Sigmoid colon (tissue), 7 donors: ENCODE results near the gene AHCYL2. TPM values are rescaled to one million over a fixed set of nuclear protein-coding genes. Genes with fewer than 3 reads are reported as not detected.

Experiments
- DNase-seq: peaks from one replicate; pipeline ENCODE4 v3.0.0-alpha.2; 2019
- H3K27ac ChIP-seq, 4 donors: fragments of 200-600 bp; sonication (generic); one replicate each; pipeline ENCODE4 v1.5.1; 2016 to 2019; ENCODE audit warnings: mild to moderate bottlenecking in 1 of 4
- H3K27me3 ChIP-seq, 3 donors: fragments of 200-600 bp; sonication (generic); one replicate each; pipeline ENCODE4 v1.5.1; 2019; ENCODE audit warnings: mild to moderate bottlenecking in 1 of 3
- H3K36me3 ChIP-seq, 4 donors: fragments of 200-600 bp; sonication (generic); one replicate each; pipeline ENCODE4 v1.5.1; 2016 to 2019
- H3K4me1 ChIP-seq, 4 donors: fragments of 200-600 bp; sonication (generic); one replicate each; pipeline ENCODE4 v1.5.1; 2017 to 2019
- H3K4me3 ChIP-seq, 4 donors: fragments of 200-600 bp; sonication (generic); one replicate each; pipeline ENCODE4 v1.5.1; 2017 to 2019; ENCODE audit warnings: mild to moderate bottlenecking in 2 of 4, moderate library complexity in 1 of 4
- H3K9me3 ChIP-seq, 4 donors: fragments of 200-600 bp in 3 of 4; sonication (generic) in 3 of 4; one replicate each; pipeline versions ENCODE4 v1.5.1 to v1.6.1; 2013 to 2019
- EP300 ChIP-seq, 4 donors: sonication (generic); formaldehyde crosslinking; IDR thresholded peaks; one replicate each; pipeline ENCODE4 v1.6.1; 2017; ENCODE audit warnings: antibody characterized with exemption in 4 of 4
- POLR2A ChIP-seq, 2 donors: fragments of 450-650 bp; IDR thresholded peaks; one replicate each; pipeline ENCODE4 v1.6.1; 2016; ENCODE audit warnings: antibody characterized with exemption in 2 of 2, mild to moderate bottlenecking in 2 of 2, moderate library complexity in 2 of 2
- POLR2AphosphoS5 ChIP-seq, 4 donors: sonication (generic); formaldehyde crosslinking; IDR thresholded peaks; one replicate each; pipeline ENCODE4 v1.6.1; 2017; ENCODE audit warnings: antibody characterized with exemption in 4 of 4
- WGBS, 2 donors: extraction: QIAGEN DNeasy Blood & Tissue Kit; methylation state at CpG; one replicate each; pipeline ENCODE4 v1.1.7; 2013; 5-methylcytosine and 5-hydroxymethylcytosine counted together
- intact Hi-C: fragments of 100-400 bp; cut with DNase I; formaldehyde crosslinking; loops from one replicate; pipeline ENCODE4 v1.15.1; 2023
- polyA plus RNA-seq, 3 donors: library from polyadenylated mRNA; stranded (reverse); fragments of 200-250 nt; gene quantifications; one replicate each; pipeline ENCODE4 v1.2.3, GENCODE V29; 2013
- total RNA-seq, 4 donors: library from RNA; depleted of rRNA; stranded (reverse); fragments of >200 nt; gene quantifications; one replicate each; pipeline ENCODE4 v1.1.0, GENCODE V29; 2016
- TF ChIP-seq, protein P1 (sequence below), 4 experiments: fragments of 450-650 bp in 3 of 4; fragments of 200-600 bp in 1 of 4; IDR thresholded peaks; one replicate each; pipeline ENCODE4 v1.5.1; 2016 to 2019; ENCODE audit warnings: antibody characterized with exemption in 4 of 4, mild to moderate bottlenecking in 3 of 4, moderate library complexity in 2 of 4
- donor health status: healthy with polysubstance abuse.
- donor health status: Bipolar disorder and iron deficiency.
- donor health status: healthy.

AHCYL2 gene
- total and polyA plus RNA-seq, 7 donors, result 12.5 to 219 (median 16.8) TPM

DNA sequence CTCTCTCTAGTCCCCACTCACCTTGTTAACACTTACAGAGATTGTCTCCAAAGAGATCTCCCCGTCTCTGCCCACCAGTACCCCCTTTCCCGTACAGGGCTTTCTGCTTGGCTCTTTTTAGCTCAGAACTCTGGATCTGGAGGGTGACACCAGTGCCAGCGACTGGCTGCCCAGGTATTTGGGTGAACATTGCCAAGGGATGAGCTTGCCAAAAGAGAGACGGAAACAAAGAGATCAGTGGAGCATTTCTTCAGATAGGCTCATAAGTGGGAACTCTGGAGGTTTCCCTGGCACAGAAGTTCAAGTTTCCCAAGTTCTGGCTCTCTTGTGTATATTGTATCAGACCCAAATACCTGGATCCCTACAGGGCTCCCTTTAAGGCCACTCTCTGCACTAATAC lies 239.4 kb downstream of the AHCYL2 start:
- DNase-seq, result no peak
- H3K4me3 ChIP-seq, result no peak overlapping the region
- no peaks in the 10 kb centered on the region for H3K4me1 ChIP-seq
- TF ChIP-seq POLR2A (IDR thresholded peaks at IDR 0.05) (no peak), POLR2AphosphoS5 (IDR thresholded peaks at IDR 0.05) (no peak), EP300 (IDR thresholded peaks at IDR 0.05) (no peak)
- TF ChIP-seq, protein P1, sequence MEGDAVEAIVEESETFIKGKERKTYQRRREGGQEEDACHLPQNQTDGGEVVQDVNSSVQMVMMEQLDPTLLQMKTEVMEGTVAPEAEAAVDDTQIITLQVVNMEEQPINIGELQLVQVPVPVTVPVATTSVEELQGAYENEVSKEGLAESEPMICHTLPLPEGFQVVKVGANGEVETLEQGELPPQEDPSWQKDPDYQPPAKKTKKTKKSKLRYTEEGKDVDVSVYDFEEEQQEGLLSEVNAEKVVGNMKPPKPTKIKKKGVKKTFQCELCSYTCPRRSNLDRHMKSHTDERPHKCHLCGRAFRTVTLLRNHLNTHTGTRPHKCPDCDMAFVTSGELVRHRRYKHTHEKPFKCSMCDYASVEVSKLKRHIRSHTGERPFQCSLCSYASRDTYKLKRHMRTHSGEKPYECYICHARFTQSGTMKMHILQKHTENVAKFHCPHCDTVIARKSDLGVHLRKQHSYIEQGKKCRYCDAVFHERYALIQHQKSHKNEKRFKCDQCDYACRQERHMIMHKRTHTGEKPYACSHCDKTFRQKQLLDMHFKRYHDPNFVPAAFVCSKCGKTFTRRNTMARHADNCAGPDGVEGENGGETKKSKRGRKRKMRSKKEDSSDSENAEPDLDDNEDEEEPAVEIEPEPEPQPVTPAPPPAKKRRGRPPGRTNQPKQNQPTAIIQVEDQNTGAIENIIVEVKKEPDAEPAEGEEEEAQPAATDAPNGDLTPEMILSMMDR (IDR thresholded peaks at IDR 0.05), result no peak
- intact Hi-C loops, result no loop called here
- 96 to 97% methylated on average over 4 of the region's 4 CpGs for WGBS, 2 donors
- H3K36me3 ChIP-seq, result no peaks in the 10 kb centered on the region
- H3K27me3 ChIP-seq, result no peaks in the 10 kb centered on the region
- H3K9me3 ChIP-seq, result no peaks in the 10 kb centered on the region
- no peak overlapping the region for H3K27ac ChIP-seq

DNA sequence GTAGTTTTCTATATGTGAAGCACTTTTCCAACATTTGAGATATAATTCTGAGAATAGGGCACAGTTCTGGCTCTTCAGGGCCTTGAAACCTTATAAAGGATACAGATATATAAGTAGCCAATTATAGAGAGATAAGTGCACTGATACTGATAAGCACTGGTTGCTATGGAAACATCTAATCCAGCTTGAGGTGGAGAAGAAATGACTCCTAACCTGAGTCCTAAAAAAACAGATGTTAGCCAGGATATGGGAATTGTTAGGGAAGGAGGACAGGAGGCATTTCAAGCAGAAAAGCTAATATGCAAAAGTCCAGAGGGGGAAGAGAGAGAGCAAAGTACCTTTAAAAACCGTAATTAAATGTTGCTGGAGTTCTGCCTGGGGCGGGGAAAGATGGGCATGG lies 240.2 kb downstream of the AHCYL2 start:
- H3K9me3 ChIP-seq, result no peaks in the 10 kb centered on the region
- DNase-seq, result no peak
- H3K4me1 ChIP-seq, result no peaks in the 10 kb centered on the region
- WGBS, 2 donors, result 28 to 73% methylated on average over 2 of the region's 2 CpGs
- no peaks in the 10 kb centered on the region for H3K36me3 ChIP-seq
- intact Hi-C loops, result no loop called here
- no peaks in the 10 kb centered on the region for H3K27me3 ChIP-seq
- TF ChIP-seq EP300 (IDR thresholded peaks at IDR 0.05) (no peak), POLR2A (IDR thresholded peaks at IDR 0.05) (no peak), POLR2AphosphoS5 (IDR thresholded peaks at IDR 0.05) (no peak)
- TF ChIP-seq, protein P1 (IDR thresholded peaks at IDR 0.05), result no peak
- no peak overlapping the region for H3K27ac ChIP-seq
- no peak overlapping the region for H3K4me3 ChIP-seq

DNA sequence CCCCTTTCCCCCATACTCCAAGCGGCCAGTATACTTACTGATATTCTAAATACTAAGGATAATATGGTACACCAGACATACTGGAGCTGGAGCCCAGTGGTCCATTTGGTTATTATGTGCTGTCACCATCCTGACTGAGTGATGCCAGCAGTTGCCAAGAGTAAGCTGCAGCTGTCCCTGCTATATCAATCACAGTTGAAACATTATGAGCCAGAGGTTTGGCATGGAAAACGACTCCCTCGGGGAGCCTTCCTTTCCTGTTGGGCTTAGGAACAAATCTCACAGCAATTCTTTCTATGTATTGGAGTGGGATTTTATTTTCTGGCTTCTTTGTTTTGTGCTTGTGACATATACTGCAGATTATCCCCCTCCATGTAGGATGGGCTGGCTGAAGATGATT lies 242.0 kb downstream of the AHCYL2 start:
- Histone ChIP-seq H3K9me3 (no peaks in the 10 kb centered on the region), H3K4me1 (no peaks in the 10 kb centered on the region), H3K36me3 (no peaks in the 10 kb centered on the region), H3K4me3 (no peak overlapping the region), H3K27me3 (no peaks in the 10 kb centered on the region), H3K27ac (no peak overlapping the region)
- DNase-seq, result no peak
- 91 to 92% methylated on average over 3 of the region's 3 CpGs for WGBS, 2 donors
- intact Hi-C loops, result no loop called here
- TF ChIP-seq, protein P1 (IDR thresholded peaks at IDR 0.05), result no peak
- TF ChIP-seq POLR2A (IDR thresholded peaks at IDR 0.05) (no peak), POLR2AphosphoS5 (IDR thresholded peaks at IDR 0.05) (no peak), EP300 (IDR thresholded peaks at IDR 0.05) (no peak)

DNA sequence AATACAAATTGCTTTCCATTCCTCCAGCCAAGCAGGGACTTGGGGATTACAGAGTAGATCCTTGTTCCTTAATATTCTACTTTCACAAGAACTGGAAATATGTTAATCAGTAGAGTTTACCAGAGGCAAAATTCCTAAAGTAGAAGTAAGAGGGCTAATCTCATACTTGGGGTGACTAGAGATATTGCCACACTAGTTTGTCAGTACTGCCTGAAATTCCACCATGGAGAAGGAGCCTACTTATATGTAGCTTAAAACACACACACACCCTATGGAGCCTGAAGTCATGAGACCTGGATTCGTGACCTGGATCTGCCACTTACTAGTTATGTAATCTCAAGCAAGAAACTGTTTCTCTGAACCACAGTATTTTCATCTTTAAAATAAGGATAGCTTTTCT lies 243.3 kb downstream of the AHCYL2 start:
- H3K36me3 ChIP-seq, result no peaks in the 10 kb centered on the region
- H3K4me1 ChIP-seq, result no peaks in the 10 kb centered on the region
- H3K9me3 ChIP-seq, result no peaks in the 10 kb centered on the region
- no peaks in the 10 kb centered on the region for H3K27me3 ChIP-seq
- intact Hi-C loops, result no loop called here
- H3K4me3 ChIP-seq, result no peak overlapping the region
- 91 to 97% methylated on average over 1 of the region's 1 CpG for WGBS, 2 donors
- no peak for TF ChIP-seq EP300 (IDR thresholded peaks at IDR 0.05)
- TF ChIP-seq POLR2A (IDR thresholded peaks at IDR 0.05), result no peak
- TF ChIP-seq POLR2AphosphoS5 (IDR thresholded peaks at IDR 0.05), result no peak
- TF ChIP-seq, protein P1 (IDR thresholded peaks at IDR 0.05), result no peak
- no peak overlapping the region for H3K27ac ChIP-seq
- DNase-seq, result no peak

DNA sequence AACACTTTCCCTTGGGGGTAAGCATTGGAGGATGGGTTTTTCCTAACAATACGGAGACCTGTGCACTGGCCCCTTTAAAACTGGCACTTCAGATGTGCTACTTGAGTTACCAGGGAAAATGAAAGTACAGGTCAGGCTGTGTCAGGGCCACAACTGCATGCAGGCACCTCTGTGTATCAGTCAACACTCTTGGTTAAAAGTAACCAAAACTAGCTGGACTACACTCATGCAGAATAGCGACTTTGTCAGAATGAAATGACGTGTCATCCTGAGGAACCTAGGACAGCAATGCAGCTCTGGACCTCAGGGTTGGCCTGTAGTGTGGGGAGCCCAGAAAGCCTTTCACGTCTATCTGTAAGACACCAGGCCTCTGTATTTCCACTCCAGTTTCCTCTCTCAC lies 243.7 kb downstream of the AHCYL2 start:
- Histone ChIP-seq H3K36me3 (no peaks in the 10 kb centered on the region), H3K27ac (no peak overlapping the region), H3K9me3 (no peaks in the 10 kb centered on the region), H3K4me3 (no peak overlapping the region), H3K27me3 (no peaks in the 10 kb centered on the region), H3K4me1 (no peaks in the 10 kb centered on the region)
- intact Hi-C loops, result no loop called here
- TF ChIP-seq, protein P1 (IDR thresholded peaks at IDR 0.05), result no peak
- no peak for TF ChIP-seq POLR2AphosphoS5 (IDR thresholded peaks at IDR 0.05)
- no peak for TF ChIP-seq EP300 (IDR thresholded peaks at IDR 0.05)
- TF ChIP-seq POLR2A (IDR thresholded peaks at IDR 0.05), result no peak
- no peak for DNase-seq
- 83 to 92% methylated on average over 4 of the region's 4 CpGs for WGBS, 2 donors
